Stimulated activated CD8-positive, alpha-beta memory T cell treated with anti-CD3 and anti-CD28 coated beads, Interleukin-4, amount 100 ng/mL, for 48 hours (primary cell): ENCODE measurements around the gene ECSCR.
"Not testable (repeated sequence)": the region's sequence is repeated elsewhere in the genome, so short reads cannot be mapped to it uniquely, and the experiment has no call there.

Experiments used
- DNase-seq: peaks from one replicate; pipeline ENCODE4 v3.0.0-alpha.2; 2020

ECSCR gene

GRCh38 chr5:139443831-139444453 lies 18.6 kb downstream of the ECSCR start:
- no peak for DNase-seq

- not testable (repeated sequence) for DNase-seq
Observed at GRCh38 chr5:139440416-139440815, 22.1 kb downstream of the ECSCR start.

GRCh38 chr5:139439013-139439903 lies 23.3 kb downstream of the ECSCR start, which contains the start of gene DNAJC18:
Gene DNAJC18, minus strand, starts transcription at chr5:139439525. Its CDS starts 80 bp downstream, at chr5:139439445.
- peak; percentile 95 for DNase-seq

- no peak for DNase-seq
Observed at GRCh38 chr5:139438707-139439012, 23.9 kb downstream of the ECSCR start.

- DNase-seq: no peak
Observed at GRCh38 chr5:139435676-139436075, 26.9 kb downstream of the ECSCR start.

GRCh38 chr5:139431706-139432105 lies 30.8 kb downstream of the ECSCR start:
- no peak for DNase-seq

GRCh38 chr5:139430015-139430414 lies 32.5 kb downstream of the ECSCR start:
- no peak for DNase-seq

GRCh38 chr5:139426203-139426885 lies 36.2 kb downstream of the ECSCR start:
- no peak for DNase-seq

- no peak for DNase-seq
Observed at GRCh38 chr5:139425497-139425896, 37.0 kb downstream of the ECSCR start.

GRCh38 chr5:139422307-139422893 lies 40.1 kb downstream of the ECSCR start:
- no peak for DNase-seq

- DNase-seq: no peak
Observed at GRCh38 chr5:139419226-139420192, 43.0 kb downstream of the ECSCR start.

- DNase-seq: no peak
Observed at GRCh38 chr5:139418793-139419192, 43.8 kb downstream of the ECSCR start.

- DNase-seq: no peak
Observed at GRCh38 chr5:139417214-139417613, 45.3 kb downstream of the ECSCR start.

GRCh38 chr5:139416651-139417050 lies 45.9 kb downstream of the ECSCR start:
- DNase-seq: no peak

- DNase-seq: no peak
Observed at GRCh38 chr5:139415869-139416268, 46.7 kb downstream of the ECSCR start.

- DNase-seq: peak; percentile 66
Observed at GRCh38 chr5:139415221-139415861, 47.2 kb downstream of the ECSCR start.

- no peak for DNase-seq
Observed at GRCh38 chr5:139414581-139415130, 47.9 kb downstream of the ECSCR start.

GRCh38 chr5:139413963-139414362 lies 48.6 kb downstream of the ECSCR start:
- no peak for DNase-seq

GRCh38 chr5:139413153-139413552 lies 49.4 kb downstream of the ECSCR start:
- DNase-seq: no peak

GRCh38 chr5:139410993-139411828 lies 51.3 kb downstream of the ECSCR start:
- no peak for DNase-seq
